KG1 (cell line): ENCODE measurements around the gene BLACAT1.

ENCODE experiments used
- DNase-seq: peaks from one replicate; lab custom pipeline; 2025; lab: John Stamatoyannopoulos, UW

Gene BLACAT1

DNA sequence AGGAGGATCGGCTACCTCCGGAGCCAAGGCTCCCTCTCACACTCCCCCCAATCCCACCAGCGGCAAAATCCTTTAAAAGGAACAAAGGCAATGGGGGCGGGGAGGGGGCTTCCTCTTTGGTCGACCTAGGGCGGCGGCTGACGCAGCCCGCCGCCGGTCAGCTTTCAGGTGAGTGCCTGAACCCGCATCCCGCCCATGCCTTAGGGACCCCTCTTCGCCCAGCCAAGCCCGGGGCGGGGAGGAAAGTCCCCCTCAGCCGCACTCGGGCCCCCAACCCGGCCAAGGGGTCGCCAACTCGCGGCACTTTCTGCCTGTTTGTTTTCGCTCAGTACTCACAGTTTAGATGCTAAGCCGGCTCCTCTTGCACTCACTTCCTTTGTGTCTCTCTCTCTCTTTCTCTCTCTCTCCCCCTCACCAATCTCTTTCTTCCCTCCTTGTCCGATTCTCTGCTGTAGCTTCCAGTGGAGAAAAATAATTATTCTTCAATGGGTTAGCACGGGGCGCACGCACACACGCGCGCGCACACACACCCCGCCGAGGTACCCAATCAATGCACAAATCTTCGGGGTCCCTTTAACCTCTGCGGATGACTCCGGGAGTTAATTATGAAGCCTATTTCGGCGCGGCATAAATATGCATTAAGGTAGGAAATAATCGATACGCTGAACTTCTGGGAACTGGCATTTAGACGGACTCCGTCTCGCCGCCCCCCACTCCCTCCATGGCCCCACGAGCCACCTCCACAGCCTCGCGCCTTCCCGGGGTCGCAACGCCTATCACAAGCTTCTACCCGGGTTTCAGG, at the start of gene BLACAT1:
BLACAT1 (minus strand) TSS at position 465 of the 802 bp plus-strand sequence.
- DNase-seq = no peak

DNA sequence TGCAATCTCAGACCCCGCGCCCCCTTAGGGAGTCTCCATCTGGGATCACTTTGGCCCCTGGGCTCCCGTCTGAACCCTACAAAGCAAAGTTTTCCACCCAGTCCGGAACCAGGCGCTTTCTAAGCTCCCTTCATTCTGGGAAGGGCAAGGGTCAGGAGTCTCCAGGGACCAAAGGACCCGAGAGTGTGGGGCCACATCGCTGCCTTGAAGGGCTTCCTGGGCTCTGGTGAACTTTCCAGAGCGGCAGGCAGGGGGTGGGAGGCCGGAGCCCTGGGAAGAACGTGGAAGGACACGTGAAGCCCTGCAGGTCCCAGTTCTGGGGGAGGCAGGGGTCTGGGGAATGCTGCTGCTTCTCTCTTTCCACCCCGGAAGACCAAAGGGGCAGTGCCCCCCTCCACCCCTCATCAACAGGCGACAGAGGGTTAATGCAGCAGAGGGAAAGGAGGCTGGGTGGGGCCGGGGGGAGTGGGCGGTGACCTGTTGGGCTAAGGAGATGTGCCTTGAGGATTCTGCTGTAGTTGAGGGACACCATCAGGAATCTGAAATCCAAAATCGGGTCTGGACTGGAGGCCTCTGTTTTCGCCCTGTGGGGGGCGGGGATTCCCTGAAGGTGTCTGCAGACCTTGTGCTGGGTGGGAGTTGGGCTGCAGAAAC, 49.4 kb upstream of the BLACAT1 start:
- DNase-seq = no peak

DNA sequence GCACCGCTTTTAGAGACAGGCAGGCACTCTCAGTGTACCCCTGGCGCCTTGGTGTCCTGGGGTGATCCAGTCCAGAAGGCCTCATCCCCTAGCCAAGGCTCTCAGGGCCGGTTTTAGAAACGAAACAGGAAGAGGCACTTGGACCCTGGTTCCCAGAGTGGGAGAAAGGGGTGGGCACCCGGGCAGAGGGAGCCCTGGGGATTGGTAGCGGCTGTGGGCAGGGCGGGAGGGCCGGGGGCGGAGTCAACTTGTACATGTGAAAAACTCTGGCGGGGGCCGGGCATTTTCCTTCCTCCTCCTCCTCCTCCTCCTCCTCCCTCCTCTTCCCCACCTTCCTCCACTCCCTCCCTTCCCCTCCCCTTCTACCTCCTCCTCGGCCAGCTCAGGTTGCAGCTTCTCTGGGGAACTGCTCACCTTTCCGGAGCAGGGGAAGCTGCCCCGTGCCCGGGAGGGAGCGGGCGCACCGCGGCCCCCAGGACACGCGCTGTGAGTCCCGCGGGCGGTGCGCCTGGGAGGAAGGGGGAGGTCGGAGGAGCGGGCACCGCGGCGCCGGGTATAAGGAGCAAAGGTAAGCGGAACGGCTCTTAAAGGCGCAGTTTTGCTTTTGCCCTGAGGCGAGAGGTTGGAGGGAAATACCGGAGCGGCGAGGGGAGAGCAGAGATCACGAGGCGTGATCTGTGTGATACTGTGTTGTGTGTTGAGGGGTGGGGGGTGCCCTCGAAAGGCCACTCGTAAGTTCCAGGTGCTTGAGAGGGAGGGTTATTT, 48.6 kb upstream of the BLACAT1 start, which contains the start of gene CDK18:
CDK18 (plus strand) TSS at position 359 of the 765 bp plus-strand sequence. CDS start 18,499 bp downstream, outside the sequence.
- no peak for DNase-seq

DNA sequence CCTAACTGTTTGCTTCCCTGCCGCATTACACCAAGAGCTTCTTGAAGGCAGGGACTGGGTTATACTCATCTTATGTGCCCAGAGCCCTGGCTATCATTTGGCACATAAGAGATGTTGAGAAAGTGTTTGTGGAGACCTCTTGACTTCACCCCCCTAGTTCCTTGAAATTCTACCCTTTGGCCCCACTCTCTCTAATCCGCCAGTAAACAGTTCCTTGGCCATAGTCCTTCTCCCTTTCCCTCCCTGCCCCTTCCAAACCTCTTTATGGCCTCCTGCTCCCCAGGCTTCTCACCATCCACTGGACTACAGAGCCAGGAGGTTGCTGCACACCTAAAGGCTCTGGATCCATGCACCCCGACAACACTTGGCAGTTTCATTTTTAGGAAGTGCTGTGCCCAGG, 47.1 kb upstream of the BLACAT1 start:
- no peak for DNase-seq

DNA sequence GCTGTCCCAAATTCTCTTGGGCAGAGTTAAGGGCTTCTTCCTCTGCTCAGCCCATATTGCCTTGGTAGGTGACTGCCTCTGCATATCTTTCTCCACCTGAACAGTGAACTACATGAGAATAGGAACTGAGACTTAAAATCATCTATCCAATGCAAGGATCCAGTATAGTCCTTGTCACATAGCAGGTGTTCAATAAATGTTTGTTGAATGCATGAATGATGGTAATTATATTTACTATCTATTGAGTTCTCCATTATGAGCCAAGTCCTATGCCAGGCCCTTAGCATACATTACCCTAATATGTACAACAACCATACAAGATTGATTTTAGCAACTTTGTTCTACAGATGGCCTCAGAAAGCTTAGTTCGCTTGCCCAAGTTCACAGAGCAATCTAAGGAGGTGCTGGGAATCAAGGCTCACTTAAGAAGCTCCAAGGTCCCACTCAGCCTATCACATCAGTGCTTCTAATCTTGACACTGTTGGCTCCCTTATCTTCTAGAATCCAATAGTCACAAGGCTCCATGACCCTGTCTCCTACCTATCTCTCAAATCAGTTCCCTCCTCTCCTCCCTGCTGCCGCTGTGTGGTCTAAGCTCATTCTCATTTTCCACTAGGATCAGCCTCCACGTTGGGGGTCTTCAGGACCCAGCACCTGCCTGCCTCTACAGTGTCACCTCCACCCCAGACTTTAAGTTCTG, 46.4 kb upstream of the BLACAT1 start:
- DNase-seq = no peak

DNA sequence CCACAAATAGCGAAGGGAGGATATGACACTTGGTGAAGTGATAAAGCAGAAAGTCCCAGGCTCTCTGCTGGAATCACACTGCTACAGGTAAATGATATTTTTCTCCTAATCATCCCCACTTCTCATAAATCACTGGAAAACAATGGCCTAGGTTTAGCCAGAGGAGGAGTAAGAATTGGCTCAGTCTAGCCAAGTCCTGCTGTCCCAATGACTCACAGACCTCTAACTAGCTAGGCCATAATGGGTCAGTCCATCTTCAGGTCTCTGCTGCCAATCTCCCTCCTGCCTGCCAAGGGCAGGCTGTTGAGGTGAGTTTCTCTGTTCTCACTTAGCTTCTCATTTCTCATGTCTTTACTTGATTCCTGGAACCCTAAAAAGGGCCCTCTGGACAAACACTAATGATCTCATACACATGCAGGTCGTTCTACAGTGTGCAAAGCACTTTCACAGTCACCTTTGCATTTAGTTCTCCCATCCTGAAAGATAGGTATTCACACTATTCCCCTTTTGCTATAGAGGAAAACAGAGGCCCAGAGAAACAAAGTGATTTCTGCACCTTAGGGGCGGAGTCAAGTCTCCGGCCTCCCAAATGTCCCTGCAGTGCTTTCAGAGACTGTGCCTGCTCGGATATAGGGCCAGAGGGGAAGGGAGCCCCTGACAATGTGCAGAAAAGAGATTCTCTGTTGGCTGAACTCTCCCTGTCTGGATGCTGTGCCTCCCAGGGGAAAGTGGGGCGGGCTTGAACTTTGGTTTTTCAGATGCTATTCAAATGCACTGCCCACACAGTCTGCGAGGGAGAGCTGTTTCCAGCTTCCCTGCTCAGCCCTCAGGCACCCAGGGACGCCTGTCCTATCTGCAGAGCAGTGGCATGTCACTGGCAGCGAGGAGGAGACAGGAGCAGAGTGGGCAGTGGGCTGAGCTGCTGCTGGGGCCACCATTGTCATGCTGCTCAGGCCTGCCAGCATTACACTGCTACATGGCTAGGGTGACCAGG, 44.7 kb upstream of the BLACAT1 start:
- no peak for DNase-seq

DNA sequence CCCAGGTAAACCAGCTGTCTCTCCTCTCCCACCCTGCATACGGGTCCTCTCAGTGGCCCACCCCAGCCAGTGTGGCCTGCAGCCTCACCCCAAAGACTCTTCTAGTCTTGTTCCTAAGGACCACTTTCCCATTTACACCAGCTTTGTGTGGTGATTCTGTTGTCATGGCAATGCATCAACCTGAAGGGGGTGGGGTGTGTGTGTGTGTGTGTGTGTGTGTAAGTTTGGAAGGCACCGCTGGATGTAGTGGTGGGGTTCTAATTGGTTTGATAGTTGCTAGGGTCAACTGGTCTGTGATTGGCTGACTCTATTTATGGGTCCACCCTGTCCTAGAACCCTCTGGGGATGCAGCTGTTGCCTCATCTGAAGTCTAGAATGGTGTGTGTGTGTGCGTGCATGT, 43.9 kb upstream of the BLACAT1 start:
- DNase-seq = no peak

DNA sequence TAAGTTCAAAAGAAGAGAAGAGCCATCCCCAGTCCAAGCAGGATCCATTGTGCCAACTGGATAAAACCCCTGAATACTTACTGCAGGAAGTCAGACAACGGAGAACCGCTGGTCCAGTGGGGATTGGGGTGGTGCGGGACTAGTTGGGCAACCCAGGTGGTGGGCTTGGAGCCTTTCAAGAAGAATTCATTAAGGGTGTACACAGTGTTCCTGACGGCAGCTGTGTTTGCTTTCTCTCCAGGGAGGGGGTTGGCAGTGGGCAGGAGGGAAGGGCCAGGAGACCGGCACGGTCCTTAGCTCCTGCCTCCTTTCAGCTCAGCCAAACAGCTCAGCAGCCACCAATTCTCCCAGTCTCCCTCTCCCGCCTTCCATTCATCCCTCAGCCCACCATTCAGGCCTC, 41.5 kb upstream of the BLACAT1 start:
- DNase-seq = no peak

DNA sequence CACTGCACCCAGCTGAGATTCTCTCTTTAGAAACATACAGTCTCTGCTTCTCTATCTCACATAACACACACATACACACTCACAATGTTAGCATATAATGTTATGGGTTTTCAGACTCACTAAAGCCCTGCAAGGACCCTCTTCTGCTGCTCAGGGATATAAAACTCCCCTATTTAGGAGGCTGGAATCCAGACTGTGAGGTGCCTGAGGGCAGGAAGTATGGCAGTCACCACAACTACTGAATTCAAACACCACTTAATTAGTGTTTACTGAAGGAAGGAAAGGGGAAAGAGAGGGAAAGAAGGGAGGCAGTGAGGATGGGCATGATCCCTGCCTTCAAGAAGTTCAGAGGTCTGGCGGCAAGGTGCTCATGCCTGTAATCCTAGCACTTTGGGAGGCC, 40.8 kb upstream of the BLACAT1 start:
- DNase-seq = no peak

DNA sequence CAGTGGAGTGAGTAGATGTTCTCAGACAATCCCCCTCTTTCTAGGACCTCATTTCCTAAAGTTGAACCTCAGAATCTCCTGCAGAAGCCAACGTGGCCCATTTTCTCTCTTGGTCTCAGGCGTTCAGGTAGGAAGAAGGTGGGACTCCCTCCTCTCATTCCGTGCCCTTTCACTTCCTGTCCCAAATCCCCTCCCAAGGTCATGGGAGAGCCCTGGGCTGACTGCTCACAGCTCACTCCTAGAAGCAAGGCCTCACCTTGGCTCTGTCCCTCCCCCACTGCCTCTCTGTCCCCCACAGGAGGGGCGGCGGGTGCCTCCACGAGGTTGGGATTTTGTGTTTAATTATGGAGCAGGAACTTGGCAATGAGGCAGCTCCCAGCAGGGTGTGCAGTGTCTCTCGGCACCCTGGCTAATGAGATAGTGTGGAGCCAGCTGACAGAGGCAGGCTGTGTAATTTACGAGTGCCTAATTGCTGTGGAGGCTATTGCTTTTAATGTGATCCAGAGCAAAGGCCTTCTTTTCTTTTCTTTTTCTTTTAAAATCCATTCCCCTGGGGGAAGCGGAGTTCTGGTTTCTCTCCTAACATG, 39.5 kb upstream of the BLACAT1 start:
- no peak for DNase-seq

DNA sequence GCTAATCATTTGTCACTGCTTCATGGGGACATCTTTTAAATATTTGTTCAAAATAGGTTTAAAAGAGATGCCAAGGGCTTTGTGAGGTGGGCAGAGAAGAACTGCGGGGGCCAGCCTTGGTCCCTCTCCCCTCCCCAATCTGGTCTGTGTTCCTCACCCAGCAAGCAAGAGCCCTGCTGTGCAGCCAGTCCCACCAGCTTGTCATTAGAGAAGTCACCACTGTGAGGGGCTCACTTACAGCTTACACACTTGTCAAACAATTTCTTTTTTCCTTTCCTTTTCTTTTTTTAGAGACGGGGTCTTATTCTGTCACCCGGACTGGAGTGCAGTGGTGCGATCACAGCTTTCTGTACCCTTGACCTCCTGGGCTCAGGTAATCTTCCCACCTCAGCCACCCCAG, 38.3 kb upstream of the BLACAT1 start:
- no peak for DNase-seq

DNA sequence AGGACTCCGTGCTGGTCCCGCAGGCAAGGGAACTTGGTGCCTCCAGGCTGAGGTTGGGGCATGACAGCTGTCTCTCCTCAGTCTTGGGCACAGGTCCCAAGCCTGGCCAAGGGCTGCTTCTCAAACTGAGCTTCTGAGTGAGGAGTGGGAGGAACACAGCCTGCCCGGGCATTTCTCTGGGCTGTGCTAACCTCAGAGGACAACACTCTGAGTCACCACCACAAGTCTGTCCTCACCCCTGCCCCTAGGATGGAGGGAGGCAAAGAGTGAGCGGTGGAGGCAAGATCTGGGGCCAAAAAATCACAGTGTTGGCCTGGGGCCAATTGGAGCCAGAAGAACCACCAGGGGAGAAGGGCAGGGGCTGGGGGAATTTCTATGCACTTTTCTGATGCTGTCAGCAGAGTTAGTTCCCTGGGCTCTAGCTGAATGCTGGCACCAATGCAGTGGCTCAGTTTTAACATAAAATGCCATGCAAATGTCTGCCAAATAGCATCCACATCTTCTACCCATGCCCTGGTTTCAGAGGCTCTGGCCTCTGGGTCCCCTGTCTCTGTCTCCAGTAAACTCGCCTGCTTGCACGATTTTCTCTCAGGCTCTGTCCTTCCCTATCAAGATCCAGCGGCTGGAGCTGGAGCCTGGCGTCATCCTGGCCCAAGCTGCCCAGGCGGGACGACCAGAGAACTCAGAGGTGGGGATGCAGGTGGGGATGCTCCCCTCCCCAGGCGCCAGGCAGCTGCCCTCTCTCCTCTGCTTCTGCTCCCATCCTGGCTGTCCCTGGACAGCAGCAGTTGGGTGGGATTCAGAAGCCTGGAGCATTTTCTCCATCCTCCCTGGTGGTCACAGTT, 37.6 kb upstream of the BLACAT1 start:
- no peak for DNase-seq

DNA sequence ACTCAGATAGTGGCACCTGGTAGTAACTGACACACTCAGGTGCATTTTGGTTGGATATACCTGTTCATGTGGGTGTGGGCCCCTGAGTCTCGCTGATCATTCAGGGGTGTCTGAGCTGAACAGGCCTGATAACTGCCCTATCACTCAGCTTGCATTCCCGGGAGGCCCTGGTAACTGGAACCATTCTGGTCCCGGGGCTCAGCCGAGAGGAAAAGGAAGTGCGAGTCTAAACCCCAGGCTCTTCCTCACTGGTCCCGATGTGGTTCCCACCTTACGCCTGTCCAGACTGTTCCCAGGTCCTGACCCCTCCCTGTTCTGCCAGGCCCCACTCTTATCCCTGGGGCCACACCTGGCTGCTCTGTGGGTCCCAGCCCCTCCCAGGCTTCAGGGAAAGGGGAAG, 36.9 kb upstream of the BLACAT1 start:
- DNase-seq = no peak

DNA sequence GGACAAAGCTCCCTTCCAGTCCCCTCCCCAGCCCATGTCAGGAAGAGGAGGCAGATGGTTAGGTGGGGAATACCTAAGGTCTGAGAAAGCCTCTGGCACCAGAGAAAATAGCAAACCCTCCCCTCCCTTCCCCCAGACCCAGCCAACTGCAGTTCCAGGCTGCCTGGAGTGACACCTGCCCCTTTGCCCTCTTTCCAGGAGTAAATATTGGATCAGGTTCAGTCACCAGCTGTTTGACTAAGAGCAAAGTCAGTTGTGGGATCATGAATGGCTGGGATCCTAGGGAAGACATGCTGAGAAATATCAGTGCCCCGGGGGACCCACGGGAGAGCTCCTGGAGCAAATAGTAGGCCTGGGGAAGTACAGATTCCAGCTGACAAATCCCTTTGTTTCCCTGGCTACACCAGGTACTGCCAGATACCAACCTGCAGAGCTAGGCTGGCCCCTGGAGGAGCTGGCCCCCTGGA, 36.4 kb upstream of the BLACAT1 start:
- no peak for DNase-seq

DNA sequence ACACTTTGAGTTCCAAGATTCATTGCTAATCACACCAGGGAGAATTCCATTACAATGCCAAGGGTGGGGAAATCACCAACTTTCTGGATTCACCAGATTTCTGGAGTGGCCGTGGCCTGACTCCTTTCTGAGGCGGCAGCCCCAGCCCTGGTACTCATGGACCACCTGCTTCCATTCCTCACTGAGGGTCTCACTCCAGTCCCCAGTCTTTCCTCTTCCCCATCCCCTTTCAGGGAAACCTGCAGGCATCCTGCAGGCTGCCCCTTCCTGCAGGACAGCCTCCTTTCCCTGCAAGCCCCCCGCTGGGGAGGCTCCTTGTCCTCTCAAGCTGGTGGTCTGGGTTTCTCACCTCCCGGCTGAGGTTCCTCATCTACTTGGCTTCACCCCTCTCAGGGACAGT, 35.9 kb upstream of the BLACAT1 start:
- no peak for DNase-seq

DNA sequence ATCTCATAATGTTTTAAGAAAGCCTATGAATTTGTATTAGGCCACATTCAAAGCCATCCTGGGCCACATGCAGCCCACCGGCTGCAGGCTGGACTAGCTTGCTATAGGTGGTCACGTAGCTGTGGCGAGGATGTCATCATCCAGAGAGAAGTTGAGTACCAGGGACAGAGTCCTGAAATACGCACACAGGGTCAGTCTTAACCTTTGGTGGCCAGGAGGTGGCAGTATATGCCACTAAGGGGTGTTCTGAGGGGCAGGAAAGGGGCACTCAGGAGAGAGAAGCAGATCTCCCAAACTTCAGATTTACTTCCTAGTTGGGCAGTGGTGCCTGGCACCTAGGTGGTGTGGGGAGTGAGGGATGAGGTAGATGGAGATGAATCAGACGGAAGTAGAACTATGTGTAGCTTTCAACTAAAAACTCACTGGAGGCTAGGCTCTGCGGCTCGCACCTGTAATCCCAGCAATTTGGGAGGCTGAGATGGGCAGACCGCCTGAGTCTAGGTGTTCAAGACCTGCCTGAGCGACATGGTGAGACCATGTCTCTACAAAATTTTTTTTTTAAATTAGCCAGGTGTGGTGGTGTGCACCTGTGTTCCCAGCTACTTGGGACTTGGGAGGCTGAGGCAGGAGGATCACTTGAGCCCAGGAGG, 32.4 kb upstream of the BLACAT1 start:
- peak; percentile 22 for DNase-seq

DNA sequence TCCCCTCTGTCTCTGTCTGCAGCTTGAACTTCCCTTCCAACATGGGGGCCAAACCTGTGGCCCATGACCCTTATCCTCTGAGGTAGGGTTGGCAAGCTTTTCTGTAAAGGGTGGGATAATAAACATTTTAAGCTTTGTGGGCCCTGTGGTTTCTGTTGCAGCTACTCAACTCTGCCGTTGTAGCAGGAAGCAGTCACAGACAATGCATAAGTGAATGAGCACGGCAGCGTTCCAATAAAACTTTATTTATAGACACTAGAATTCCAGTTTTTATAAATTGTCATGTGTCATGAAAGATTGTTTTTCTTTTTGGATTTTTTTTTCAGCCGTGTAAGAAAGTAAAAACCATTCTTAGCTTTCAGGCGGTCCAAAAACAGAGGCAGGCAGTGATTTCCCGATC, 30.4 kb upstream of the BLACAT1 start:
- DNase-seq = no peak

DNA sequence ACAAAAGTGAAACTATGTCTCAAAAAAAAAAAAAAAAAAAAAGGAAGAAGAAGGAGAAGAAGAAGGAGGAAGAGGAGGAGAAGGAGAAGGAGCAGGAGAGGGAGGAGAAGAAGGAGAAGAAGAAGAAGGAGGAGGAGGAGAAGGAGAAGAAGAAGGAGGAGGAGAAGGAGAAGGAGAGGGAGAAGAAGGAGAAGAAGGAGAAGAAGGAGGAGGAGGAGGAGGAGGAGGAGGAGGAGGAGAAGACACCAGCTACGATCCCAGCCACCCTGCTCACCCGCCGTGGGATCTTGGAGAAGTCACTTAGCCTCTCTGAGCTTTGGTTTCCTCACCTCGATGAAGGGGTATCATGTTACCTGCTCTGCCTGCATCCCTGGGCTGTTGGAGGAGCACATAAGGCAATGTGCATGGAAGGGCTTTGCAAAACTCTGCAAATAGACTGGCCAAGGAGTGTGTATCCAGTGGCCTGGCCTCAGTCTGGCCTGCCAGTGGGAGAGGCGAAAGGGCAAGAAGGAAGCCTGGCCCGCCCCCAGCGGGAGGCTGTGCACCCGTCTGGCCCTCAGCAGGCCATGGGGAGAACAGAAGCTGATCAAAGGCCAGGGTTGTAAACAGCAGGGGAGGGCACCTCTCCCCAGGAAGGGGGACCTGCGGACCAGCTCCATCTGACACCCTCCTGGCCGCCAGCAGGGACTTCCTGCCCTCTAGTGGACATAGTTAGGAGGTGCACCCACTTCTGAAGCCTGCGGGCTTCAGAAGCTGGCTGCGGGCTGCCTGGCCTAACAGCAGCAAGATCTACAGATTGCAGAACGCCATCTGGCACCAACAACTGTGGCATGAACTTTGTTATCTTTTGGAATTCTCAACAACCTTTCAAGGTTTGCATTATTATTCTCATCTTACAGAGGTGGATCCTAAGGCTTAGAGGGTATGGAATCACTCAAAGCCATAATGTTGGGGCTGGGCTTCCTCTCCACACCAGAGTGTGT, 29.4 kb upstream of the BLACAT1 start:
- DNase-seq = peak; percentile 18
